Fibroblast of villous mesenchyme (primary cell): ENCODE results near the gene KRTAP5-8. TPM values are rescaled to one million over a fixed set of nuclear protein-coding genes. Genes with fewer than 3 reads are reported as not detected.
A peak's percentile ranks its signal among the peaks of the same experiment; 100 is the strongest.
"Not testable (repeated sequence)": the region's sequence is repeated elsewhere in the genome, so short reads cannot be mapped to it uniquely, and the experiment has no call there.

Source experiments
- DNase-seq: peaks from one replicate; pipeline ENCODE4 v3.0.0-alpha.2; 2010; ENCODE audit warnings: low read depth
- H3K4me3 ChIP-seq: 2 replicates; pipeline ENCODE4 v1.5.1; 2011; ENCODE audit warnings: low read depth, mild to moderate bottlenecking, low read length
- total RNA-seq: library from RNA; depleted of rRNA; stranded (reverse); fragments of >200 nt; gene quantifications from 2 replicates; pipeline ENCODE4 v1.2.3, GENCODE V29; 2012
- TF ChIP-seq, protein P1 (sequence below): IDR thresholded peaks from 2 replicates; pipeline ENCODE4 v1.5.1; 2012; ENCODE audit warnings: low read depth, mild to moderate bottlenecking, low read length; ENCODE audit not compliant: insufficient read depth

The KRTAP5-8 gene
- total RNA-seq, 1 donor = not detected

DNA sequence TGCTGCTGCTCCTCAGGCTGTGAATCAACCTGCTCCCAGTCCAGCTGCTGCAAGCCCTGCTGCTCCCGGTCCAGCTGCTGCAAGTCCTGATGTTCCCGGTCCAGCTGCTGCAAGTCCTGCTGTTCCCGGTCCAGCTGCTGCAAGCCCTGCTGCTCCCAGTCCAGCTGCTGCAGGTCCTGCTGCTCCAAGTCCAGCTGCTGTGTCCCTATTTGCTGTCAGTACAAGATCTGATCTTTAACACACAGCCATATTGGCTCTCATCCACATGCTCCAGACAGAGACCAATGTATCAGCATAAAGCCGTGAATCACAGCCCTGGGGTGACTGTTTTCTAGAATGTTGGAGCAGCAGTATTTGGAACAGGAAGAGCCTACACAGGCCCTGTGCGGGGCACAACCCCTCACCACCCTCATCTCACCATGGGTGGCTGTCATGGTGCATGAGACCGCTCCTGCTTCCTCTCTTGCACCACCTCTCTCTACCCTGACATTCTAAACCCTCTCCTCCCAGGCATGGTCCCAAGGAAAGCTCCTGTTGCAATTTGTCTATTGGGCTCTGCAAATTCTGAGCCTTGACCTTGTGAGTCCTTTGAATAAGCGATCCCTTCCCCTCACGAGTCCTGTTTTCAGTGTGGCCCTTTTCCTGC, 31.0 kb downstream of the KRTAP5-8 start:
- no peak overlapping the region for H3K4me3 ChIP-seq
- peak; percentile 3 for DNase-seq
- TF ChIP-seq, protein P1, sequence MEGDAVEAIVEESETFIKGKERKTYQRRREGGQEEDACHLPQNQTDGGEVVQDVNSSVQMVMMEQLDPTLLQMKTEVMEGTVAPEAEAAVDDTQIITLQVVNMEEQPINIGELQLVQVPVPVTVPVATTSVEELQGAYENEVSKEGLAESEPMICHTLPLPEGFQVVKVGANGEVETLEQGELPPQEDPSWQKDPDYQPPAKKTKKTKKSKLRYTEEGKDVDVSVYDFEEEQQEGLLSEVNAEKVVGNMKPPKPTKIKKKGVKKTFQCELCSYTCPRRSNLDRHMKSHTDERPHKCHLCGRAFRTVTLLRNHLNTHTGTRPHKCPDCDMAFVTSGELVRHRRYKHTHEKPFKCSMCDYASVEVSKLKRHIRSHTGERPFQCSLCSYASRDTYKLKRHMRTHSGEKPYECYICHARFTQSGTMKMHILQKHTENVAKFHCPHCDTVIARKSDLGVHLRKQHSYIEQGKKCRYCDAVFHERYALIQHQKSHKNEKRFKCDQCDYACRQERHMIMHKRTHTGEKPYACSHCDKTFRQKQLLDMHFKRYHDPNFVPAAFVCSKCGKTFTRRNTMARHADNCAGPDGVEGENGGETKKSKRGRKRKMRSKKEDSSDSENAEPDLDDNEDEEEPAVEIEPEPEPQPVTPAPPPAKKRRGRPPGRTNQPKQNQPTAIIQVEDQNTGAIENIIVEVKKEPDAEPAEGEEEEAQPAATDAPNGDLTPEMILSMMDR = no peak

DNA sequence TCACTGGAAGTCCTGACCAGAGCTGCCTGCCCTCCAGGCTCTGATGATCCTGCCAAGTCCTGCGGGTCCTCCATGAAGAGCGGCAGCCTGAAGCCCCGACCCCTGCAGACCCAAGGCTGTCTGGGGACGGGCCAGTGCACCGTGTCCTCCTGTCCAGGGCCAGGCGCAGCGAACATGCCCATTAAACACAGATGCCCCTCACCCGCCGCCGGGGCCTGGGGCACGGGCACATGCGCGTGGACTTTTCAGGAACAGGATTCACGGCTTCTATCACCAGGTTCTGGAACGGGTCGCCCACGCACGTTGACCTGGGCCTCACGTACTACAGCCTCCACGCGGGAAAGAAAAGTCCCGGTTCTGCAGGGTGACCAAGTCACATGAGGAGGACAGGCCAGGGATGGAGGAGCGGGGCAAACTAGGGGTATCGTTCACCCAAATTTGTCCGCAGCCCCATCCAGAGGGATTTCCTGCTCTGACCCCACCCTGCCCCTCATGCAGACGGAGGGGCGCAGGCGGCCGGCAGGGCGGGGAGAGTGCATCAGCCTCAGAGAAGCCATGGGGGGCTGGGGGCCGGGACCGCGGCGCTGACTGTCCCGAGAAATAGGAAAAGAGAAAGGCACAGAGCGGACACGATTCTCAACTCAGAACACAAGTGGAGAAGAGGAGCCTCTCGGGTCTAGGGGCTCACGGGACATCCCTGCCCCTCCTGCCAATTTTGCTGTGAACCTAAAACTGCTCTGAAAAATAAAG, 33.5 kb downstream of the KRTAP5-8 start:
- DNase-seq, H3K4me3 ChIP-seq: not testable (repeated sequence)

DNA sequence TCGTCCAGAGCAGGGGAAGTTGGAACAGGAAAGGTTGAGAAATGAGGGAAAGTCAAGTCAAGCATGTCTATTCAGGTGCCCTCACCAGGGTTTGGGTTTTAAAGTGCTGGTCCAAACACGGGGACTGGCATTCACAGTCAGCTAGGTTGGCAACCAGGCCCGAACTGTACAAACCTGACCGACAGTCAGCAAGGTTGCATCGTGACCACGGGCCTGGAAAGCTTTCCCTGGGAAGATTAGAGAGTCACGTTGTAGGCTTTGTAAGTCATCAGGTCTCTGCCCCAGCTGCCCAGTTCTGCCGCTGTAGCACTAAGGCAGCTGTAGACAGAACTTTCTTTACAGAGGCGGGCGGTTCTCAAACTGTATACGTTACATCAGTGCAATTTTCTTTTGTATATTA, 35.0 kb downstream of the KRTAP5-8 start:
- TF ChIP-seq, protein P1 = no peak
- DNase-seq = no peak

DNA sequence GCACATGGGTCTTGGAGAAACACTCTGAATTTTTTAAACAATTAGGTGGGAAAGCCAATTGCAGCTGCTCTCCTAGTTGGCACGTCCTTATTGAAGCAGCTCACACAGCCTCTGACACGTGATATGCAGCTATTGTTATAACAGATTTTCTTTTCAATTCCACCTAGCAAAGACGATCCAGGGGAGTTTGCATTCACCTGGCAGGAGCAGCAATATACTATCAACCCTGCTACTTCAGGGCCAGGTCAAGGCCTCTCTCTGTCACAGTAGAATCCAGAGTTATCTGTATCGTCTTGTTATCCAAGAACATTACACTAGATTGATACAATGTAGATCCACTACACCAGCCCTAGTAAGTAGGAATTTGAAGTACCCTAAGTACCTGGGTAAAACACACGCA, 36.6 kb downstream of the KRTAP5-8 start:
- DNase-seq = no peak
- TF ChIP-seq, protein P1 = no peak
- no peak overlapping the region for H3K4me3 ChIP-seq

More for the DNA sequence above, 35.0 kb downstream of the KRTAP5-8 start:
- no peak overlapping the region for H3K4me3 ChIP-seq

DNA sequence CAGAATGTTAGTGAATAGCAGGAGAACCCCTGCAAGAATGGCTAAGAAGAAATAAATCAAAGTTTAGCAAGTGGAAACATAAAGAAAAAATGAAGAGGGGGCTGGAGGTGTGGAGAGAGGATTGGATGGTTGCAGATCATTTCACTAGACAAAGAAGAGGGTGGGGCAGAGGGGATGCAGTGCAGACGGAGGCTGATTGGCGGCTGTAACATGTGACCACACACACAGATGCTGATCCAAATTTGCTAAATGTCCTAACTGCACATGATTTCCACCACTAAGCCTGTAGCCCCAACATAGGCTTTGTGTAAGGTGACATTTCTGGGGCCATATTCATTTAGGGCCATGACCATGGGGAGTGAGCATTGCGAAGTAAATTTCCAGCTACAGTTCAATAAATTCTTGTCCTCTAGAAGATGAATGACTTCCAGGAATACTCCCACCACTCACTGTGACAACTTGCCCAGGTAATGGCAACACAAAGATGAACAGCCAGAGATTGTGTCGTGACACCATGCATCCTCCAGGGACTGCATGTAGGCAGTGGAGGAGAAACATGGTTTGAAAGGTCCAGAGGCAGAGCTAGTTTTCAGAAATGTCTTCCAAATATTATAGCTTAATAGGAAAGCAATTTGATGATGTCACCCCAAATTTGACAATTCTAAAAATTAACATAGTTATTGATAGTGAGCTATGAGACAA, 38.0 kb downstream of the KRTAP5-8 start:
- DNase-seq = no peak
- no peak overlapping the region for H3K4me3 ChIP-seq
- TF ChIP-seq, protein P1 = no peak

DNA sequence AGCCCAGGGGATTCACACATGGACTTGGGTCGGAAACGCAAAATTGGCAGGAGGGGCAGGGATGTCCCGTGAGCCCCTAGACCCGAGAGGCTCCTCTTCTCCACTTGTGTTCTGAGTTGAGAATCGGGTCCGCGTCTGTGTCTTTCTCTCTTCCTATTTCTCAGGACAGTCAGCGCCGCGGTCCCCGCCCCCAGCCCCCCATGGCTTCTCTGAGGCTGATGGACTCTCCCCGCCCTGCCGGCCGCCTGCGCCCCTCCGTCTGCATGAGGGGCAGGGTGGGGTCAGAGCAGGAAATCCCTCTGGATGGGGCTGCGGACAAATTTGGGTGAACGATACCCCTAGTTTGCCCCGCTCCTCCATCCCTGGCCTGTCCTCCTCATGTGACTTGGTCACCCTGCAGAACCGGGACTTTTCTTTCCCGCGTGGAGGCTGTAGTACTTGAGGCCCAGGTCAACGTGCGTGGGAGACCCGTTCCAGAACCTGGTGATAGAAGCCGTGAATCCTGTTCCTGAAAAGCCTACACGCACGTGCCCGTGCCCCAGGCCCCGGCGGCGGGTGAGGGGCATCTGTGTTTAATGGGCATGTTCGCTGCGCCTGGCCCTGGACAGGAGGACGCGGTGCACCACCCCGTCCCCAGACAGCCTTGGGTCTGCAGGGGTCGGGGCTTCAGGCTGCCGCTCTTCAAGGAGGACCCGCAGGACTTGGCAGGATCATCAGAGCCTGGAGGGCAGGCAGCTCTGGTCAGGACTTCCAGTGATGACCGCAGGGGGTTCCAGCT, 39.1 kb downstream of the KRTAP5-8 start:
- DNase-seq, H3K4me3 ChIP-seq: not testable (repeated sequence)

DNA sequence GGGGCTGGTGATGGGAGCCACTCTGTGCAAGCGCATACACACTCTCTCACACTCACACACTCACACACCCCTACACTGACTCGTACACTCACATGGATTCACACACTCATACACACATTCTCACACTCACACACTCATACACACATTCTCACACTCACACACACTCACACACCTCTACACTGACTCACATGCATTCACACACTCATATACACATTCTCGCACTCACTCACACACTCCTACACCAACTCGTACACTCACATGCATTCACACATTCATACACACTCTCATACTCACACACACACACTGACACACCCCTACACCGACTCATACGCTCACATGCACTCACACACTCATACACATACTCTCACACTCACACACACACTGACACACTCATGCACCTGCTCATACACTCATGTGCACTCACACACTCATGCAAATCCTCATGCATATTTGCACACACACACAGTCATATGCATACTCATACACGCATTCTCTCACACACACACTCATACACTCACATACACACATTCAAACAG, 39.7 kb downstream of the KRTAP5-8 start:
- TF ChIP-seq, protein P1 = no peak
- no peak for DNase-seq
- H3K4me3 ChIP-seq = no peak overlapping the region

DNA sequence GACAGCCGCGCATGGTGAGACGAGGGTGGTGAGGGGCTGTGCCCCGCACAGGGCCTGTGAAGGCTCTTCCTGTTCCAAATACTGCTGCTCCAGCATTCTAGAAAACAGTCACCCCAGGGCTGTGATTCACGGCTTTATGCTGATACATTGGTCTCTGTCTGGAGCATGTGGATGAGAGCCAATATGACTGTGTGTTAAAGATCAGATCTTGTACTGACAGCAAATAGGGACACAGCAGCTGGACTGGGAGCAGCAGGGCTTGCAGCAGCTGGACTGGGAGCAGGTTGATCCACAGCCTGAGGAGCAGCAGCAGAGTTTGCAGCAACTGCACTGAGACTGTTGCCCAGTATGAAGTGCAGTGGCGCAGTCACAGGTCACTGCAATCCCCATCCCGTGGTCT, 41.7 kb downstream of the KRTAP5-8 start:
- H3K4me3 ChIP-seq, DNase-seq: not testable (repeated sequence)
